ENCODE results near the gene APCS.

DNA sequence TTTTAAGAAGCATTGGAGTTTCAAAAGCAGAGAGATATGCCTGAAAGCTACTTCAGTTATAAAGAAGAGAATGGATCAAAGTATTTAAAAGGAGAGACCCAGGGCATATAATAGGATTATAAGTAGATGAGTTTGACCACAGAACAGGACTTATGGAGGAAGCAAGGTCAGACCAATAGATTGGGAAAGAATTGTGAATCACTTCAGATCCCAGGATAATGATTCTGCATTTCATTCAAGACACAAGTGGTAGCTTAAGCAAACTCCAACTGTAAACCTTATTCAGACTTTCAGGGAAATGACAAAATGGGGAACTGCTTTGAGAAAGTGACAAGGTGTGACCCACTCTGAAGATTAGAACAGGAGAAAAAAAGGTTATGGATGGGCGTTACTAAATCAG lies 32.9 kb upstream of the APCS start:
- TF ChIP-seq HDAC6 (IDR thresholded peaks at IDR 0.05; ENCODE audit: low read depth, low read length) (no peak), RNF2 (IDR thresholded peaks at IDR 0.05; ENCODE audit: borderline replicate concordance, low read depth, low read length, missing control alignments, poor library complexity, severe bottlenecking) (no peak), TBP (IDR thresholded peaks at IDR 0.05; ENCODE audit: low read depth, low read length) (no peak), NANOG (IDR thresholded peaks at IDR 0.05; ENCODE audit: insufficient read depth, low read depth, low read length, poor library complexity, severe bottlenecking) (no peak)
- TF ChIP-seq, protein P1, sequence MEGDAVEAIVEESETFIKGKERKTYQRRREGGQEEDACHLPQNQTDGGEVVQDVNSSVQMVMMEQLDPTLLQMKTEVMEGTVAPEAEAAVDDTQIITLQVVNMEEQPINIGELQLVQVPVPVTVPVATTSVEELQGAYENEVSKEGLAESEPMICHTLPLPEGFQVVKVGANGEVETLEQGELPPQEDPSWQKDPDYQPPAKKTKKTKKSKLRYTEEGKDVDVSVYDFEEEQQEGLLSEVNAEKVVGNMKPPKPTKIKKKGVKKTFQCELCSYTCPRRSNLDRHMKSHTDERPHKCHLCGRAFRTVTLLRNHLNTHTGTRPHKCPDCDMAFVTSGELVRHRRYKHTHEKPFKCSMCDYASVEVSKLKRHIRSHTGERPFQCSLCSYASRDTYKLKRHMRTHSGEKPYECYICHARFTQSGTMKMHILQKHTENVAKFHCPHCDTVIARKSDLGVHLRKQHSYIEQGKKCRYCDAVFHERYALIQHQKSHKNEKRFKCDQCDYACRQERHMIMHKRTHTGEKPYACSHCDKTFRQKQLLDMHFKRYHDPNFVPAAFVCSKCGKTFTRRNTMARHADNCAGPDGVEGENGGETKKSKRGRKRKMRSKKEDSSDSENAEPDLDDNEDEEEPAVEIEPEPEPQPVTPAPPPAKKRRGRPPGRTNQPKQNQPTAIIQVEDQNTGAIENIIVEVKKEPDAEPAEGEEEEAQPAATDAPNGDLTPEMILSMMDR (IDR thresholded peaks at IDR 0.05; ENCODE audit: control extremely low read depth in 1 of 3, insufficient read depth in 1 of 3, low read depth in 1 of 3, low read length in 3 of 3) = no peak

Data from H1 (cell line).